ENCODE measurements around the gene FCHSD2. TPM values are rescaled to one million over a fixed set of nuclear protein-coding genes. Genes with fewer than 3 reads are reported as not detected.

Gene FCHSD2
- total and polyA plus RNA-seq, 7 donors = 5.7 to 18.5 (median 9.7) TPM

- Histone ChIP-seq H3K9me3 (no peaks in the 10 kb centered on the region), H3K4me1 (peaks cover 4% of the 10 kb centered on the region), H3K36me3 (ENCODE audit: insufficient read depth in 1 of 2, low read depth in 1 of 2) (no peaks in the 10 kb centered on the region), H3K27me3 (ENCODE audit: insufficient read depth in 3 of 3, low read length in 2 of 3) (no peaks in the 10 kb centered on the region), H3K4me3 (no peak overlapping the region), H3K27ac (no peak overlapping the region)
- no peak for TF ChIP-seq CTCF (IDR thresholded peaks at IDR 0.05)
- DNase-seq = no peak
- no peak for ATAC-seq
- intact Hi-C loops (cut with DNase I) = loop anchor here in 1 of 2 donors (5.0 kb wide), 1 partner anchor 421 kb away; no protein-coding TSS in a partner anchor
- whole genome bisulfite sequencing, 3 donors = 88 to 91% (median 89%) methylated on average over 15 of the region's 15 CpGs
Observed at GRCh38 chr11:72826191-72826941, 315.8 kb downstream of the FCHSD2 start.

GRCh38 chr11:72825661-72826060 is 316.5 kb downstream of the FCHSD2 start:
- WGBS, 3 donors = 61 to 69% (median 69%) methylated on average over 4 of the region's 4 CpGs
- ATAC-seq (no peak), DNase-seq (no peak)
- Histone ChIP-seq H3K9me3 (no peaks in the 10 kb centered on the region), H3K27me3 (ENCODE audit: insufficient read depth in 3 of 3, low read length in 2 of 3) (no peaks in the 10 kb centered on the region), H3K27ac (no peak overlapping the region), H3K4me3 (no peak overlapping the region), H3K4me1 (no peaks in the 10 kb centered on the region), H3K36me3 (ENCODE audit: insufficient read depth in 1 of 2, low read depth in 1 of 2) (no peaks in the 10 kb centered on the region)
- no peak for TF ChIP-seq CTCF (IDR thresholded peaks at IDR 0.05)
- intact Hi-C loops (cut with DNase I) = loop anchor here in 1 of 2 donors (5.0 kb wide), 1 partner anchor 422 kb away; no protein-coding TSS in a partner anchor

- WGBS, 3 donors = 72 to 81% (median 76%) methylated on average over 13 to 15 of the region's 15 CpGs
- Histone ChIP-seq H3K9me3 (no peaks in the 10 kb centered on the region), H3K27me3 (ENCODE audit: insufficient read depth in 3 of 3, low read length in 2 of 3) (no peaks in the 10 kb centered on the region), H3K4me3 (no peak overlapping the region), H3K4me1 (no peaks in the 10 kb centered on the region), H3K27ac (no peak overlapping the region), H3K36me3 (ENCODE audit: insufficient read depth in 1 of 2, low read depth in 1 of 2) (no peaks in the 10 kb centered on the region)
- ATAC-seq (no peak), DNase-seq (no peak)
- TF ChIP-seq CTCF (IDR thresholded peaks at IDR 0.05) = no peak
- intact Hi-C loops (cut with DNase I) = loop anchor here in 1 of 2 donors (5.0 kb wide), 1 partner anchor 422 kb away; no protein-coding TSS in a partner anchor
Observed at GRCh38 chr11:72824811-72825505, 317.2 kb downstream of the FCHSD2 start.

GRCh38 chr11:72824020-72824419 is 318.1 kb downstream of the FCHSD2 start:
- no peak overlapping the region for H3K4me3 ChIP-seq
- peaks cover 0 to 5% of the 10 kb centered on the region in 2 donors for H3K36me3 ChIP-seq (ENCODE audit: insufficient read depth in 1 of 2, low read depth in 1 of 2)
- peak overlapping the region; percentile 4 for H3K27ac ChIP-seq
- no peaks in the 10 kb centered on the region for H3K9me3 ChIP-seq
- intact Hi-C loops (cut with DNase I) = no loop called here
- ATAC-seq (no peak), DNase-seq (no peak)
- WGBS, 3 donors = 70 to 74% (median 73%) methylated on average over 7 of the region's 7 CpGs
- no peak for TF ChIP-seq CTCF (IDR thresholded peaks at IDR 0.05)
- H3K4me1 ChIP-seq = no peaks in the 10 kb centered on the region
- H3K27me3 ChIP-seq (ENCODE audit: insufficient read depth in 3 of 3, low read length in 2 of 3) = no peaks in the 10 kb centered on the region
